ENCODE results near the gene DUSP1. TPM values are rescaled to one million over a fixed set of nuclear protein-coding genes. Genes with fewer than 3 reads are reported as not detected.
A peak's percentile ranks its signal among the peaks of the same experiment; 100 is the strongest.

The DUSP1 gene
- total and polyA plus RNA-seq, 4 experiments from 2014 or later = 18.0 to 879 (median 158) TPM

GRCh38 chr5:172749076-172749475 lies 21.9 kb downstream of the DUSP1 start:
- ChIA-PET CTCF (ENCODE audit: partially characterized antibody) (interaction anchor here (1.0 to 2.1 kb wide), 4 partner anchors 16 to 183 kb away, joined by 3 to 6 read pairs (median 3); no protein-coding TSS in a partner anchor), POLR2A (ENCODE audit: partially characterized antibody) (interaction anchor here (0.5 to 1.8 kb wide), 3 partner anchors 16 to 28 kb away, joined by 3 to 7 read pairs (median 6); partner anchors contain the start of gene DUSP1)
- Histone ChIP-seq H3K4me1 (ENCODE audit: insufficient read depth, low read length) (no peaks in the 10 kb centered on the region), H3K27me3 (ENCODE audit: insufficient read depth, low read length) (no peaks in the 10 kb centered on the region), H3K4me3 (ENCODE audit: low read length in 2 of 2) (no peak overlapping the region), H3K27ac (ENCODE audit: low read depth, low read length) (no peak overlapping the region), H3K9me3 (ENCODE audit: control insufficient read depth in 1 of 2, low read length in 2 of 2) (no peaks in the 10 kb centered on the region), H3K36me3 (ENCODE audit: insufficient read depth, low read length) (no peaks in the 10 kb centered on the region)
- intact Hi-C loops (cut with micrococcal nuclease) = no loop called here
- no peaks in the 10 kb centered on the region for H3K36me3 Mint-ChIP-seq
- peaks cover 0 to 1% of the 10 kb centered on the region in 2 donors for H3K27me3 Mint-ChIP-seq
- DNase-seq = no peak
- H3K4me1 Mint-ChIP-seq = peaks cover 0 to 6% (median 2%) of the 10 kb centered on the region in 4 donors
- peaks cover 0 to 4% (median 0%) of the 10 kb centered on the region in 8 donors for H3K9me3 Mint-ChIP-seq
- H3K4me3 Mint-ChIP-seq = no peak overlapping the region
- no peak overlapping the region for H3K27ac Mint-ChIP-seq

- no peak overlapping the region for H3K4me3 Mint-ChIP-seq
- Histone ChIP-seq H3K27me3 (ENCODE audit: insufficient read depth, low read length) (no peaks in the 10 kb centered on the region), H3K4me3 (ENCODE audit: low read length in 2 of 2) (no peak overlapping the region), H3K36me3 (ENCODE audit: insufficient read depth, low read length) (no peaks in the 10 kb centered on the region), H3K4me1 (ENCODE audit: insufficient read depth, low read length) (no peaks in the 10 kb centered on the region), H3K27ac (ENCODE audit: low read depth, low read length) (no peak overlapping the region), H3K9me3 (ENCODE audit: control insufficient read depth in 1 of 2, low read length in 2 of 2) (no peaks in the 10 kb centered on the region)
- H3K9me3 Mint-ChIP-seq = peaks cover 0 to 4% (median 0%) of the 10 kb centered on the region in 8 donors
- H3K27me3 Mint-ChIP-seq = peaks cover 0 to 1% of the 10 kb centered on the region in 2 donors
- H3K36me3 Mint-ChIP-seq = no peaks in the 10 kb centered on the region
- H3K27ac Mint-ChIP-seq = no peak overlapping the region
- POLR2A ChIA-PET (ENCODE audit: partially characterized antibody) = interaction anchor here (1.8 kb wide), 1 partner anchor 16 kb away, joined by 7 read pairs; no protein-coding TSS in a partner anchor
- intact Hi-C loops (cut with micrococcal nuclease) = no loop called here
- DNase-seq = no peak
- peaks cover 0 to 10% (median 4%) of the 10 kb centered on the region in 4 donors for H3K4me1 Mint-ChIP-seq
- CTCF ChIA-PET (ENCODE audit: partially characterized antibody) = interaction anchor here (1.2 to 2.1 kb wide), 2 partner anchors 16 to 184 kb away, joined by 3 to 6 read pairs; no protein-coding TSS in a partner anchor
Observed at GRCh38 chr5:172748341-172748843, 22.6 kb downstream of the DUSP1 start.

- peaks cover 0 to 13% (median 4%) of the 10 kb centered on the region in 4 donors for H3K4me1 Mint-ChIP-seq
- ChIA-PET POLR2A (ENCODE audit: partially characterized antibody) (no interaction called here), CTCF (ENCODE audit: partially characterized antibody) (no interaction called here)
- Histone ChIP-seq H3K27me3 (ENCODE audit: insufficient read depth, low read length) (no peaks in the 10 kb centered on the region), H3K27ac (ENCODE audit: low read depth, low read length) (no peak overlapping the region), H3K9me3 (ENCODE audit: control insufficient read depth in 1 of 2, low read length in 2 of 2) (no peaks in the 10 kb centered on the region), H3K36me3 (ENCODE audit: insufficient read depth, low read length) (no peaks in the 10 kb centered on the region), H3K4me3 (ENCODE audit: low read length in 2 of 2) (no peak overlapping the region), H3K4me1 (ENCODE audit: insufficient read depth, low read length) (no peaks in the 10 kb centered on the region)
- H3K4me3 Mint-ChIP-seq = no peak overlapping the region
- H3K27ac Mint-ChIP-seq = no peak overlapping the region
- peaks cover 0 to 1% of the 10 kb centered on the region in 2 donors for H3K27me3 Mint-ChIP-seq
- intact Hi-C loops (cut with micrococcal nuclease) = no loop called here
- no peak for DNase-seq
- H3K36me3 Mint-ChIP-seq = no peaks in the 10 kb centered on the region
- peaks cover 0 to 4% (median 0%) of the 10 kb centered on the region in 8 donors for H3K9me3 Mint-ChIP-seq
Observed at GRCh38 chr5:172747471-172747870, 23.5 kb downstream of the DUSP1 start.

- DNase-seq = no peak
- Histone ChIP-seq H3K27ac (ENCODE audit: low read depth, low read length) (no peak overlapping the region), H3K36me3 (ENCODE audit: insufficient read depth, low read length) (no peaks in the 10 kb centered on the region), H3K4me3 (ENCODE audit: low read length in 2 of 2) (no peak overlapping the region), H3K9me3 (ENCODE audit: control insufficient read depth in 1 of 2, low read length in 2 of 2) (no peaks in the 10 kb centered on the region), H3K27me3 (ENCODE audit: insufficient read depth, low read length) (no peaks in the 10 kb centered on the region), H3K4me1 (ENCODE audit: insufficient read depth, low read length) (no peaks in the 10 kb centered on the region)
- ChIA-PET POLR2A (ENCODE audit: partially characterized antibody) (no interaction called here), CTCF (ENCODE audit: partially characterized antibody) (no interaction called here)
- no peak overlapping the region for H3K27ac Mint-ChIP-seq
- H3K36me3 Mint-ChIP-seq = no peaks in the 10 kb centered on the region
- peaks cover 0 to 13% (median 5%) of the 10 kb centered on the region in 4 donors for H3K4me1 Mint-ChIP-seq
- H3K27me3 Mint-ChIP-seq = peaks cover 0 to 1% of the 10 kb centered on the region in 2 donors
- H3K9me3 Mint-ChIP-seq = peaks cover 0 to 4% (median 0%) of the 10 kb centered on the region in 8 donors
- intact Hi-C loops (cut with micrococcal nuclease) = no loop called here
- no peak overlapping the region for H3K4me3 Mint-ChIP-seq
Observed at GRCh38 chr5:172746725-172747124, 24.3 kb downstream of the DUSP1 start.

- intact Hi-C loops (cut with micrococcal nuclease) = no loop called here
- Histone ChIP-seq H3K36me3 (ENCODE audit: insufficient read depth, low read length) (no peaks in the 10 kb centered on the region), H3K27ac (ENCODE audit: low read depth, low read length) (no peak overlapping the region), H3K4me1 (ENCODE audit: insufficient read depth, low read length) (no peaks in the 10 kb centered on the region), H3K27me3 (ENCODE audit: insufficient read depth, low read length) (no peaks in the 10 kb centered on the region), H3K9me3 (ENCODE audit: control insufficient read depth in 1 of 2, low read length in 2 of 2) (no peaks in the 10 kb centered on the region), H3K4me3 (ENCODE audit: low read length in 2 of 2) (no peak overlapping the region)
- Mint-ChIP-seq H3K4me1 (peaks cover 0 to 21% (median 7%) of the 10 kb centered on the region in 4 donors), H3K27ac (peak overlapping the region in 1 of 7 donors; percentile 43), H3K27me3 (peaks cover 0 to 1% of the 10 kb centered on the region in 2 donors), H3K9me3 (peaks cover 0 to 4% (median 0%) of the 10 kb centered on the region in 8 donors), H3K4me3 (no peak overlapping the region), H3K36me3 (no peaks in the 10 kb centered on the region)
- ChIA-PET POLR2A (ENCODE audit: partially characterized antibody) (interaction anchor here (1.0 kb wide), 1 partner anchor 19 kb away, joined by 3 read pairs; no protein-coding TSS in a partner anchor), CTCF (ENCODE audit: partially characterized antibody) (no interaction called here)
- no peak for DNase-seq
Observed at GRCh38 chr5:172745838-172746237, 25.2 kb downstream of the DUSP1 start.

- no peak overlapping the region for H3K27ac ChIP-seq (ENCODE audit: low read depth, low read length)
- Mint-ChIP-seq H3K36me3 (no peaks in the 10 kb centered on the region), H3K4me1 (peaks cover 0 to 22% (median 7%) of the 10 kb centered on the region in 4 donors), H3K27me3 (peaks cover 0 to 1% of the 10 kb centered on the region in 2 donors), H3K9me3 (peaks cover 0 to 4% (median 0%) of the 10 kb centered on the region in 8 donors), H3K27ac (peak overlapping the region in 1 of 7 donors; percentile 18), H3K4me3 (no peak overlapping the region)
- no peak overlapping the region for H3K4me3 ChIP-seq (ENCODE audit: low read length in 2 of 2)
- DNase-seq = no peak
- H3K9me3 ChIP-seq (ENCODE audit: control insufficient read depth in 1 of 2, low read length in 2 of 2) = no peaks in the 10 kb centered on the region
- ChIA-PET CTCF (ENCODE audit: partially characterized antibody) (no interaction called here), POLR2A (ENCODE audit: partially characterized antibody) (interaction anchor here (1.0 kb wide), 1 partner anchor 19 kb away, joined by 3 read pairs; no protein-coding TSS in a partner anchor)
- intact Hi-C loops (cut with micrococcal nuclease) = no loop called here
- no peaks in the 10 kb centered on the region for H3K27me3 ChIP-seq (ENCODE audit: insufficient read depth, low read length)
- no peaks in the 10 kb centered on the region for H3K4me1 ChIP-seq (ENCODE audit: insufficient read depth, low read length)
- no peaks in the 10 kb centered on the region for H3K36me3 ChIP-seq (ENCODE audit: insufficient read depth, low read length)
Observed at GRCh38 chr5:172745406-172745805, 25.6 kb downstream of the DUSP1 start.

GRCh38 chr5:172744123-172745104 lies 26.6 kb downstream of the DUSP1 start:
- no peaks in the 10 kb centered on the region for H3K27me3 ChIP-seq (ENCODE audit: insufficient read depth, low read length)
- H3K9me3 Mint-ChIP-seq = peaks cover 0 to 4% (median 0%) of the 10 kb centered on the region in 8 donors
- peaks cover 0 to 1% of the 10 kb centered on the region in 2 donors for H3K27me3 Mint-ChIP-seq
- H3K36me3 Mint-ChIP-seq = no peaks in the 10 kb centered on the region
- peak in 1 of 5 donors; percentile 25 for DNase-seq
- H3K4me1 Mint-ChIP-seq = peaks cover 0 to 22% (median 7%) of the 10 kb centered on the region in 4 donors
- intact Hi-C loops (cut with micrococcal nuclease) = no loop called here
- CTCF ChIA-PET (ENCODE audit: partially characterized antibody) = no interaction called here
- no peaks in the 10 kb centered on the region for H3K36me3 ChIP-seq (ENCODE audit: insufficient read depth, low read length)
- peak overlapping the region in 1 of 8 donors; percentile 12 for H3K4me3 Mint-ChIP-seq
- no peaks in the 10 kb centered on the region for H3K9me3 ChIP-seq (ENCODE audit: control insufficient read depth in 1 of 2, low read length in 2 of 2)
- H3K27ac Mint-ChIP-seq = peak overlapping the region in 4 of 7 donors; percentile 6 to 79 (median 62)
- no peak overlapping the region for H3K27ac ChIP-seq (ENCODE audit: low read depth, low read length)
- POLR2A ChIA-PET (ENCODE audit: partially characterized antibody) = interaction anchor here (1.0 kb wide), 1 partner anchor 20 kb away, joined by 3 read pairs; no protein-coding TSS in a partner anchor
- no peaks in the 10 kb centered on the region for H3K4me1 ChIP-seq (ENCODE audit: insufficient read depth, low read length)
- no peak overlapping the region for H3K4me3 ChIP-seq (ENCODE audit: low read length in 2 of 2)
